AG04450 (cell line): Measurements from ENCODE around the gene DNAH12. TPM values are rescaled to one million over a fixed set of nuclear protein-coding genes. Genes with fewer than 3 reads are reported as not detected.

Experiments
- CTCF ChIA-PET: fragments of 300-600, 350-600 bp; formaldehyde crosslinking; extraction: SDS; loops from one replicate; lab custom pipeline; 2022; ENCODE audit warnings: antibody characterized with exemption, inconsistent platforms; lab: Charles Lee
- POLR2A ChIA-PET: fragments of 350-600 bp; formaldehyde crosslinking; extraction: SDS; loops from one replicate; lab custom pipeline; 2021; ENCODE audit warnings: antibody characterized with exemption, inconsistent platforms; lab: Yijun Ruan, JAX
- DNase-seq: peaks from one replicate; pipeline ENCODE4 v3.0.0-alpha.2; 2011; ENCODE audit warnings: low read depth, low spot score
- H3K27ac ChIP-seq: one replicate; pipeline ENCODE4 v1.5.1; 2012; ENCODE audit warnings: low read depth, low read length, control low read depth
- H3K27me3 ChIP-seq: one replicate; pipeline ENCODE4 v1.6.0; 2012; ENCODE audit warnings: low read length; ENCODE audit not compliant: control insufficient read depth, insufficient read depth
- H3K4me3 ChIP-seq: 2 replicates; pipeline ENCODE4 v1.5.1; 2011; ENCODE audit warnings: mild to moderate bottlenecking, low read depth, low read length, control low read depth
- H3K9me3 ChIP-seq: 2 replicates; pipeline ENCODE4 v1.5.1; 2012; ENCODE audit warnings: low read length; ENCODE audit not compliant: control insufficient read depth, insufficient read depth
- polyA plus RNA-seq: library from polyadenylated mRNA; depleted of rRNA; stranded (reverse); fragments of >200 nt; gene quantifications from 2 replicates; pipeline ENCODE4 v1.2.3, GENCODE V29; 2011; rRNA removed
- small RNA-seq: library from RNA; depleted of rRNA; stranded (forward); fragments of <200 nt; gene quantifications from one replicate; pipeline ENCODE3, GENCODE V24; 2012; ENCODE audit warnings: low read depth; ENCODE audit not compliant: insufficient read length
- TF ChIP-seq, protein P1 (sequence below): IDR thresholded peaks from 2 replicates; pipeline ENCODE4 v1.5.1; 2011; ENCODE audit warnings: low read depth, low read length, control low read depth, inconsistent platforms

The DNAH12 gene
- polyA plus RNA-seq, 1 experiment: not detected

DNA sequence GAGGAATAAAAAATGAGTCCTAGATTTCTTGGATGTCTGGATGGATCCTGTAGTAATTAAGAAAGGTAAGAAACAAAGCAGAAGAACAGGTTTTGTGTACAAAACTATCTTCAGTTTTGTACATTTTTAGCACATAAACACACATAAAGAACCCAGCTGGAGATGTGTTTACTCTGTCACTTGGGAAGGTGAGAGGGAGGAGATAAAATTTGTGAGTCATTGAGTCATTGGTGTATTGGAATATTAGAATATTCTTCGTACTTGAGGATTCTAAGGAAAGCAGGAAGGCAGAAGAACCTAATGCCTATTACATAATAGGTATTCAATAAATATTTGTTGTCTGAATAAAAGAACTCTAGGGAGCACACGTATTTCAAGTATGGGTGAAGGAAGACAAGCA is 299.2 kb downstream of the DNAH12 start:
- Histone ChIP-seq H3K27me3 (no peaks in the 10 kb centered on the region), H3K4me3 (no peak overlapping the region), H3K9me3 (no peaks in the 10 kb centered on the region), H3K27ac (no peak overlapping the region)
- TF ChIP-seq, protein P1, sequence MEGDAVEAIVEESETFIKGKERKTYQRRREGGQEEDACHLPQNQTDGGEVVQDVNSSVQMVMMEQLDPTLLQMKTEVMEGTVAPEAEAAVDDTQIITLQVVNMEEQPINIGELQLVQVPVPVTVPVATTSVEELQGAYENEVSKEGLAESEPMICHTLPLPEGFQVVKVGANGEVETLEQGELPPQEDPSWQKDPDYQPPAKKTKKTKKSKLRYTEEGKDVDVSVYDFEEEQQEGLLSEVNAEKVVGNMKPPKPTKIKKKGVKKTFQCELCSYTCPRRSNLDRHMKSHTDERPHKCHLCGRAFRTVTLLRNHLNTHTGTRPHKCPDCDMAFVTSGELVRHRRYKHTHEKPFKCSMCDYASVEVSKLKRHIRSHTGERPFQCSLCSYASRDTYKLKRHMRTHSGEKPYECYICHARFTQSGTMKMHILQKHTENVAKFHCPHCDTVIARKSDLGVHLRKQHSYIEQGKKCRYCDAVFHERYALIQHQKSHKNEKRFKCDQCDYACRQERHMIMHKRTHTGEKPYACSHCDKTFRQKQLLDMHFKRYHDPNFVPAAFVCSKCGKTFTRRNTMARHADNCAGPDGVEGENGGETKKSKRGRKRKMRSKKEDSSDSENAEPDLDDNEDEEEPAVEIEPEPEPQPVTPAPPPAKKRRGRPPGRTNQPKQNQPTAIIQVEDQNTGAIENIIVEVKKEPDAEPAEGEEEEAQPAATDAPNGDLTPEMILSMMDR: no peak
- CTCF ChIA-PET: no interaction called here
- POLR2A ChIA-PET: no interaction called here
- no peak for DNase-seq

Small RNAs within 50 kb of the gene (small RNA-seq; reads per million reads assigned to genes)
- gene RF00019 (not detected), gene RNU6-108P (not detected), gene RNU6-1181P (not detected), gene RNU6-483P (not detected)

Other genes with a start within 250 kb of the DNAH12 start
- 11.5 and 12.1 TPM in 2 replicates for gene PDE12, start 11.9 kb upstream of the DNAH12 start, polyA plus RNA-seq
- 588 and 766 TPM in 2 replicates for gene ARF4, start 53.0 kb upstream of the DNAH12 start, polyA plus RNA-seq
- 8.8 and 10.8 TPM in 2 replicates for gene DENND6A, start 148.7 kb upstream of the DNAH12 start, polyA plus RNA-seq
- gene SLMAP, start 212.0 kb upstream of the DNAH12 start, polyA plus RNA-seq: 29.7 and 40.2 TPM in 2 replicates